Right cardiac atrium (tissue), 5 donors: ENCODE data around the gene C2CD2L. TPM values are rescaled to one million over a fixed set of nuclear protein-coding genes. Genes with fewer than 3 reads are reported as not detected.
A peak's percentile ranks its signal among the peaks of the same experiment; 100 is the strongest.

ENCODE experiments used
- ATAC-seq, 2 donors: fragments of 200-7000 bp; cut with Tn5 transposase; one replicate each; pipeline versions ENCODE4 v1.8.0 to v1.9.1; 2020; ENCODE audit warnings: moderate library complexity in 2 of 2, mild to moderate bottlenecking in 1 of 2
- DNase-seq, 3 donors: peaks; one replicate each; pipeline ENCODE4 v3.0.0-alpha.2; 2020
- H3K27ac ChIP-seq: one replicate; pipeline ENCODE4 v1.5.1; 2013; ENCODE audit warnings: mild to moderate bottlenecking, low read length, control low read depth, moderate library complexity
- H3K27me3 ChIP-seq: one replicate; pipeline ENCODE4 v1.6.1; 2013; ENCODE audit not compliant: control insufficient read depth, insufficient read depth
- H3K4me1 ChIP-seq: one replicate; pipeline ENCODE4 v1.6.1; 2013; ENCODE audit warnings: low read length; ENCODE audit not compliant: control insufficient read depth, insufficient read depth
- H3K4me3 ChIP-seq: one replicate; pipeline ENCODE4 v1.5.1; 2013; ENCODE audit warnings: low read length, control low read depth
- H3K9me3 ChIP-seq: one replicate; pipeline ENCODE4 v1.6.1; 2013; ENCODE audit warnings: low read length; ENCODE audit not compliant: control insufficient read depth
- WGBS: extraction: QIAGEN DNeasy Blood & Tissue Kit; methylation state at CpG from one replicate; pipeline ENCODE4 v1.1.7; 2013; 5-methylcytosine and 5-hydroxymethylcytosine counted together
- intact Hi-C, 4 donors: fragments of 100-400 bp; cut with DNase I; formaldehyde crosslinking; loops; one replicate each; pipeline versions ENCODE4 v1.11.0 to v1.14.0; 2022 to 2023
- polyA plus RNA-seq: library from polyadenylated mRNA; stranded (reverse); fragments of 200-250 nt; gene quantifications from one replicate; pipeline ENCODE4 v1.2.3, GENCODE V29; 2013
- total RNA-seq, 4 donors: library from RNA; stranded (reverse); fragmentation: NEBNext Ultra II Directional; extraction: Animal tissue kit (Norgen Biotek cat#: 25700); gene quantifications; one replicate each; pipeline ENCODE4 v1.2.1, GENCODE V29; 2021
- donor health status: healthy with polysubstance abuse.
- donor health status: DM: no; HTN: yes; CAD: no.
- donor health status: DM: no; HTN: no; CAD: no.
- donor health status: DM: no; HTN: yes; CAD: no; lungs with severe emphysema.
- donor health status: DM: yes; HTN: yes; CAD: no.

C2CD2L gene
- total and polyA plus RNA-seq, 5 donors: 9.1 to 11.9 (median 10.3) TPM

GRCh38 chr11:119116235-119116594 is 9.1 kb downstream of the C2CD2L start:
- ATAC-seq (no peak), DNase-seq (peak in 1 of 3 donors; percentile 54)
- no peak overlapping the region for H3K4me3 ChIP-seq
- 80% methylated on average over 10 of the region's 10 CpGs for whole genome bisulfite sequencing
- intact Hi-C loops: no loop called here
- no peaks in the 10 kb centered on the region for H3K27me3 ChIP-seq
- H3K9me3 ChIP-seq: no peaks in the 10 kb centered on the region
- no peaks in the 10 kb centered on the region for H3K4me1 ChIP-seq
- no peak overlapping the region for H3K27ac ChIP-seq

- intact Hi-C loops: no loop called here
- Histone ChIP-seq H3K4me3 (no peak overlapping the region), H3K9me3 (no peaks in the 10 kb centered on the region), H3K27me3 (no peaks in the 10 kb centered on the region), H3K4me1 (no peaks in the 10 kb centered on the region), H3K27ac (no peak overlapping the region)
- 72% methylated on average over 5 of the region's 5 CpGs for WGBS
- ATAC-seq (no peak), DNase-seq (no peak)
Observed at GRCh38 chr11:119116601-119117000, 9.5 kb downstream of the C2CD2L start.

- Histone ChIP-seq H3K27me3 (no peaks in the 10 kb centered on the region), H3K4me1 (peaks cover under 1% of the 10 kb centered on the region), H3K27ac (no peak overlapping the region), H3K4me3 (no peak overlapping the region), H3K9me3 (no peaks in the 10 kb centered on the region)
- no peak for ATAC-seq
- no peak for DNase-seq
- intact Hi-C loops: no loop called here
- 93% methylated on average over 3 of the region's 3 CpGs for WGBS
Observed at GRCh38 chr11:119117004-119117706, 10.0 kb downstream of the C2CD2L start.

- DNase-seq (no peak), ATAC-seq (no peak)
- 97% methylated on average over 5 of the region's 5 CpGs for WGBS
- Histone ChIP-seq H3K27ac (no peak overlapping the region), H3K9me3 (no peaks in the 10 kb centered on the region), H3K4me3 (no peak overlapping the region), H3K27me3 (no peaks in the 10 kb centered on the region), H3K4me1 (peaks cover 6% of the 10 kb centered on the region)
- intact Hi-C loops: no loop called here
Observed at GRCh38 chr11:119118227-119118626, 11.1 kb downstream of the C2CD2L start.

GRCh38 chr11:119118946-119119345 is 11.8 kb downstream of the C2CD2L start:
- intact Hi-C loops: no loop called here
- Histone ChIP-seq H3K27ac (no peak overlapping the region), H3K4me3 (no peak overlapping the region), H3K9me3 (no peaks in the 10 kb centered on the region), H3K4me1 (peaks cover 6% of the 10 kb centered on the region), H3K27me3 (no peaks in the 10 kb centered on the region)
- WGBS: 88% methylated on average over 1 of the region's 1 CpG
- DNase-seq (no peak), ATAC-seq (no peak)

- H3K27me3 ChIP-seq: no peaks in the 10 kb centered on the region
- H3K9me3 ChIP-seq: no peaks in the 10 kb centered on the region
- DNase-seq (no peak), ATAC-seq (no peak)
- H3K4me3 ChIP-seq: peak overlapping the region; percentile 57
- intact Hi-C loops: no loop called here
- no peak overlapping the region for H3K27ac ChIP-seq
- 25% methylated on average over 5 of the region's 5 CpGs for WGBS
- peaks cover 6% of the 10 kb centered on the region for H3K4me1 ChIP-seq
Observed at GRCh38 chr11:119120639-119121007, 13.5 kb downstream of the C2CD2L start.

GRCh38 chr11:119121008-119121810 is 14.1 kb downstream of the C2CD2L start, which contains the start of gene HINFP:
HINFP (plus strand) TSS chr11:119121580; CDS start chr11:119126945, 5,365 bp downstream.
- Histone ChIP-seq H3K27me3 (no peaks in the 10 kb centered on the region), H3K4me1 (peaks cover 6% of the 10 kb centered on the region), H3K4me3 (peak within 1 kb of the TSS; percentile 72), H3K27ac (peak within 1 kb of the TSS; percentile 65), H3K9me3 (no peaks in the 10 kb centered on the region)
- under 1% methylated on average over 54 of the region's 54 CpGs for WGBS
- ATAC-seq (peak; percentile 99 to 100), DNase-seq (peak; percentile 100)
- intact Hi-C loops: no loop called here

GRCh38 chr11:119121811-119122124 is 14.6 kb downstream of the C2CD2L start:
- no peaks in the 10 kb centered on the region for H3K9me3 ChIP-seq
- intact Hi-C loops: no loop called here
- DNase-seq: no peak
- under 1% methylated on average over 20 of the region's 20 CpGs for WGBS
- H3K4me3 ChIP-seq: peak overlapping the region; percentile 72
- peaks cover 6% of the 10 kb centered on the region for H3K4me1 ChIP-seq
- H3K27ac ChIP-seq: peak overlapping the region; percentile 23
- ATAC-seq: no peak
- H3K27me3 ChIP-seq: no peaks in the 10 kb centered on the region

GRCh38 chr11:119125821-119126220 is 18.7 kb downstream of the C2CD2L start:
- Histone ChIP-seq H3K4me1 (peaks cover 6% of the 10 kb centered on the region), H3K9me3 (no peaks in the 10 kb centered on the region), H3K4me3 (no peak overlapping the region), H3K27ac (no peak overlapping the region), H3K27me3 (no peaks in the 10 kb centered on the region)
- intact Hi-C loops: no loop called here
- DNase-seq (no peak), ATAC-seq (no peak)
- WGBS: 85% methylated on average over 6 of the region's 6 CpGs

- Histone ChIP-seq H3K4me3 (no peak overlapping the region), H3K27me3 (no peaks in the 10 kb centered on the region), H3K27ac (no peak overlapping the region), H3K9me3 (no peaks in the 10 kb centered on the region), H3K4me1 (peaks cover 6% of the 10 kb centered on the region)
- DNase-seq: no peak
- 52% methylated on average over 5 of the region's 5 CpGs for WGBS
- peak in 1 of 2 donors; percentile 51 for ATAC-seq
- intact Hi-C loops: no loop called here
Observed at GRCh38 chr11:119126675-119127268, 19.6 kb downstream of the C2CD2L start.

- ATAC-seq: no peak
- Histone ChIP-seq H3K9me3 (no peaks in the 10 kb centered on the region), H3K4me3 (no peak overlapping the region), H3K27me3 (no peaks in the 10 kb centered on the region), H3K4me1 (no peaks in the 10 kb centered on the region), H3K27ac (no peak overlapping the region)
- intact Hi-C loops: no loop called here
- 58% methylated on average over 3 of the region's 3 CpGs for WGBS
- no peak for DNase-seq
Observed at GRCh38 chr11:119130662-119131061, 23.5 kb downstream of the C2CD2L start.
